ENCODE results near the gene KLHDC9.
A peak's percentile ranks its signal among the peaks of the same experiment; 100 is the strongest.

Gene KLHDC9

GRCh38 chr1:161131523-161132409 is 33.6 kb downstream of the KLHDC9 start:
- DNase-seq (ENCODE audit: low read depth in 2 of 2) = no peak

DNA sequence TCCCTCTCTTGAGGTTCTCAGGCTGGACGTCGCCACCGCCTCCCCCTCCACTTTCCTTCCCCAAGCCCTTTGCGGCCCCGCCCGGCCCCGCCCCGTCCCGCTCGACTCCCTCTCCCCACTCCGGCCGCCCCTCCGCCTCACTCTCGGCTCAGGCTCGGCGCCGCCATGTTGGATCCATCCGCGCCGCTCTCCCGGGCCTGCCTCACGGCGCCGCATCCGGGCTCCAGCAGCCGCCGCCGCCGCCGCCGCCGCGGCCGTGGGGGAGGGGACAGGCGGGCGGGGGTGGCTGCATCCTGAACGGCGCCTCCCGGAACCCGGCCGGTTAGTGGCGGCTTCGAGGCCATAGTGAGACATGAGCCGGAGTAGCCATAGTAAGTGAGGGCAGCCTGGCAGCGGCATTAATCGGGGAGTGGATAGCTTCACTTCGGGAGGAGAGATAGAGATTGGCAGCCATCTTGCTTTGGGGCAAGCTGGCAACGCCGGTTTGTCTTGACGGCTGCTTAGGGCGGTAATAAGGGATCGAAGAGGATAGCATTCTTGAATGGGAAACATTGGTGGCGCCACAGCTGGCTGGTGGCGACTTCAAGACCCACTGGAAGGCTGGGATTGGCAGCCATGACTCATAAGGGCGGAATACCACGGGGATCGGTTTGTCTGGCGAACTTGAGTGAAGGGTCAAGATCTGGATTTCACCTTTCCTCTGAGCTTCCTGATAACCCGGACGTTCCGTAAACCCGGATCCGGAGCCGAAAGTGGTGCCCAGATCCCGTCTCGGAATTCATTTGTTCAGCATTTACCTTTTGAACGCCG is 34.5 kb downstream of the KLHDC9 start, which contains the start of gene DEDD:
Gene DEDD, minus strand, starts transcription at position 258 of the 810 bp plus-strand sequence. CDS start 8,205 bp downstream, outside the sequence.
- DNase-seq (ENCODE audit: low read depth in 2 of 2) = peak; percentile 84 to 87

GRCh38 chr1:161133220-161133740 is 35.1 kb downstream of the KLHDC9 start:
- no peak for DNase-seq (ENCODE audit: low read depth in 2 of 2)

GRCh38 chr1:161137881-161138280 is 39.7 kb downstream of the KLHDC9 start:
- DNase-seq (ENCODE audit: low read depth in 2 of 2) = no peak

DNA sequence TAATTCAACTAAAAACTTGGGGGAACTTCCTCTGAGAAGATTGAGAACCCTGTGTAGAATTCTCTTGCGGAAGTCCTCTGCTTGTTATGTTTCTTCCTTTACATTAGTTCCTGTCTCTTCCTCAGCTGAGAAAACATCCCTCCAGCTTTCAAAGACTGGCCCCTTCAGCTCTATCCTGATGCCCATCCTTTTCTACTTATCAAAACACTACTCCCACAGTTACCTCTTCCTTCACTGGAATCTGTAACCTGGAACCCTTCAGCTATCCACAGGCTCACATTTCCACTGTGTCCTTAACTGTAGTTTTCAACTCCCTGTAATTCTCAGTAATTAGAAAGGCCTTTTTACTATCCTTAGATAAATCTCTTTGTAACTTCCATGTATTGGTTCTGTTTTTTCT is 40.3 kb downstream of the KLHDC9 start:
- DNase-seq (ENCODE audit: low read depth in 2 of 2) = no peak

GRCh38 chr1:161139766-161140165 is 41.6 kb downstream of the KLHDC9 start:
- peak in 1 of 2 donors; percentile 52 for DNase-seq (ENCODE audit: low read depth in 2 of 2)

- DNase-seq (ENCODE audit: low read depth in 2 of 2) = no peak
Observed at GRCh38 chr1:161140755-161141400, 42.7 kb downstream of the KLHDC9 start.

GRCh38 chr1:161145832-161146231 is 47.7 kb downstream of the KLHDC9 start:
- DNase-seq (ENCODE audit: low read depth in 2 of 2) = no peak

Data from stimulated activated CD4-positive, alpha-beta T cell treated with anti-CD3 and anti-CD28 coated beads, Interleukin-1b, Interleukin-23, amount 100 ng/mL, for 4 hours (primary cell).